NCI-H82 (cell line): ENCODE results near the gene DBNDD2.
A peak's percentile ranks its signal among the peaks of the same experiment; 100 is the strongest.

Experiments
- DNase-seq: peaks from one replicate; lab custom pipeline; 2025; lab: John Stamatoyannopoulos, UW

The DBNDD2 gene

DNA sequence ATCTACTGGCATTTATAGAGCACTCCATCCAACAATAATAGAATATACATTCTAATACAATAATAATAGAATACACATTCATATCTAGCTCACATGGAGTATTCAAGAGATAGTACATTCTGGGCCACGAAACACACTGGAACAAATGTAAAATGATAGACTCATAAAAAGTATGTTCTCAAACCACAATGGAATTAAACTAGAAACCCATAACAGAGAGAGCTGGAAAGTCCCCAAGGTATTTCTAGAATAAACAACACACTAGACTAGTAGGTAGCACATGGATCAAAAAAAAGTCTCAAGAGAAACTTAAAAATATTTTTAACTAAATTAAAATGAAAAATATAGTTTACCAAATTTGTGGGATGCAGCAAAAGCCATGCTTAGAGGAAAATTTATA lies 20.8 kb upstream of the DBNDD2 start:
- DNase-seq, result no peak

DNA sequence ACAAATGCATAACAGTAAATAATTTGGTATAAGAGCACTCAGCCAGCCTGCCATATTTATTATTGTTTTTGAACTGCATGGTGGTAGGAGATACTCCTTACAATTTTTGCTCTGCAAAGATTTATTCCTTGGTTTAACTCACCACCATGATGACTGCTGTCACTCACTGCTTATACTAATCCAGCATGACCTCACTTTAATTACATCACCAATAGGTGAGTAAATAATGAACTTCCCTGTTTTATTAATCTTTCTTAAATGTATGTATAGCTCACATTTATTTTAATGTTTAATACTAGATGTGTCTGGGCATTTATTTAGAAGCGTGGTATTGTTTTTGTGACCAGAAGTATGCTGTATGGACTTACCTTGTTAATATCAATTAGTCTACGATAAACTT lies 17.2 kb upstream of the DBNDD2 start:
- DNase-seq, result no peak

DNA sequence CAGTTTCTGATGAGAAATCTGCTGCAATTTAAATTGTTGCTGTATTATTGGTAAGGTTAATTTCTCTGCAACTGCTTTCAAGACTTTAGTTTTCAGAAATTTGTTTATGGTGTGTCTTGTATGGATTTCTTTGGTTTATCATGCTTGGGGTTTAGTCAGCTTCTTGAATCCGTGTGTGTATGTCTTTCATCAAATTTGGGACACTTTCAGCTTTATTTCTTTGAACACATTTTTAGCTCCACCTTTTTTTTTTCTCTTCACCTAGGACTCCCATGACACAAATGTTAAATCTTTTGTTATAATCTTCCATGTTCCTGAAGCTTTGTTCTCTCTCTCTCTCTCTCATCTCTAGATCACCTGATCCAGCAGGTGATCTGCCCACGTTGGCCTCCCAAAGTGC lies 16.5 kb upstream of the DBNDD2 start:
- DNase-seq, result no peak

DNA sequence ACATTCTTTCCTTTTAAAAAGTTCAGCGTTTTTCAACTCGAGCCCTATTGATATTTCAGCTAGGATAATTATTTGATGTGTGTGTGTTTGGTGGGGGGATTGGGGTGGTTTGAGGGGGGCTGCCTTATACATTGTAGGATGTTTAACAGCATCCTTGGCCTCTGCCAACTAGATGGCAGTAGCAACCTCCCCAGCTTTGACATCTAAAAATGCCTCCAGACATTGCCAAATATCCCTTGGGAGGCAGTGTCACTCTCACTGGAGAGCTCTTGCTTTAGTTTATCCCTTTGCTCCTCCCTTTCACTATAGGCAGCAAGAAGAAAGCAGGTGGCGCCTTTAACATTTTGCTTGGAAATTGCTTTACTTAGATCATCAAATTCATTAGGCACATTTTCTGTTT lies 15.4 kb upstream of the DBNDD2 start:
- peak; percentile 42 for DNase-seq

DNA sequence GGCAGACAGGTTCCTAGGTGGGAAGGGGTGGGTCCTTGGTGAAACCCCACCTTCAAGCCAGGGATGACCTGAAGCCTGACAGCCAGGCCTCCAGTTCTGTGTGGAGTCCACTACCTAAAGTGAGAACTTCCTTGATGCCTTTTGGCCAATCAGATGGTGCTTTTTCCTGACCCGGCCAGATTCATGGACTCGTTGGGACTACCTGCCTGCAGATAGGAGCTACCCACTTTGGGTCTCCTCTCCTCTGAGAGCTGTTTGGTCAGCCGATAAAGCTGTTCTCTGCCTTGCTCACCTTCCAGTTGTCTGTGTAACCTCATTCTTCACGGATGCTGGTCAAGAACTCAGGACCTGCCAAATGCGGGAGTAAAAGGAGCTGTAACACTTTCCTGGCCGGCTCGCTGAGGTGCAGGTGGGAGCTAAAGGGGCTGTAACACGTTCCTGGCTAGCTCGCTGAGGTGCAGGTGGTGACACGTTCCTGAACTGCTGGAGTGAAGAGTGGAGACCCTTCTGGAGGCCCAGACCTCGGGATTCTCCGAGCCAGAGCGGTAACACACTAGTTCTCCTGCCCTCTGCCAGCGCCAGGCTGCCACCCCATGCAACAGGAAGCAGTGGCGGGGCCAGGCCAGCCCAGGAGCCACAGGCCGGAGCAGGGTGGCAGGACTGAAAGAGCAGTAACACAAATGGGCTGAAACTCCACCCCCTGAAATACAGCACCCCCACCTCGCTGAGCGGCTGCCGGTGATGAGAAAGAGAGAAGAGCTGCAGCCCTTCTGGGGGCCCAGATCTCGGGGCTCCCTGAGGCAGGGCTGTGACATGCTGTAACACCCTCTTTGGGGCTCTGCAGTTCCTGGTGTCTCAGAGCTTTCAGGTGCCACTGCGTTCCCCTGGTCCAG lies 13.6 kb upstream of the DBNDD2 start:
- no peak for DNase-seq

DNA sequence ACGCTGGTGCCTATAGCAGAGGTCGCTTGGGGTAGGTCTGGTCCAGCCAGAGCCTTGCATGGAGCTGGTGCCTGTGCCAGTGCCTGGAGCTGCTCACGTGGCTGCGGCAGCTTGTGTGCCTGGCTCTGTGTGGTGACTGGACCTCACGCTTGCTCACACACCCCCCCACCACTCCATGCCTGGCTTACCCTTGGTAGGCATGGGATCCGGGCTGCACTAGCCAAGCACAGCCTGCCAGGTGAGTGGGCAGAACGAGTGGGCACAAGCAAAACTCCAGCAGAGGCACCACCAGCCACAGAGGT lies 13.0 kb upstream of the DBNDD2 start:
- DNase-seq, result no peak

DNA sequence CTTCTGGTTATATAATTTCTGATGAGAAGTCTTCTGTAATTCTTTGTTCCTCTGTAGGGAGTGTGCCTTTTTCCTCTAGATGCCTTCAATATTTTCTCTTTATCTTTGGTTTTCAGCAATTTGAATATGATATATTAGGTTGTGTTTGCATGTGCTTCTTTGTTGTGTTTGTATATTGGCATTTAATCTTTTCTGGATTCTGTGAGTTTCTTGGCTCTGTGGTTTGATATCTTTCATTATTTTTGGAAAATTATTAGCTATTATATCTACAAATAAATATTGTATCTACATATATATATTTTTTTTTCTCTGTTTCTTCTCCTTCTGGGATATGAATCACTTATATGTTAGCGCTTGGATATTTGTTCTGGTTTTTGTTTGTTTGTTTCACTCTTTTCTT lies 9.1 kb upstream of the DBNDD2 start:
- DNase-seq, result no peak

DNA sequence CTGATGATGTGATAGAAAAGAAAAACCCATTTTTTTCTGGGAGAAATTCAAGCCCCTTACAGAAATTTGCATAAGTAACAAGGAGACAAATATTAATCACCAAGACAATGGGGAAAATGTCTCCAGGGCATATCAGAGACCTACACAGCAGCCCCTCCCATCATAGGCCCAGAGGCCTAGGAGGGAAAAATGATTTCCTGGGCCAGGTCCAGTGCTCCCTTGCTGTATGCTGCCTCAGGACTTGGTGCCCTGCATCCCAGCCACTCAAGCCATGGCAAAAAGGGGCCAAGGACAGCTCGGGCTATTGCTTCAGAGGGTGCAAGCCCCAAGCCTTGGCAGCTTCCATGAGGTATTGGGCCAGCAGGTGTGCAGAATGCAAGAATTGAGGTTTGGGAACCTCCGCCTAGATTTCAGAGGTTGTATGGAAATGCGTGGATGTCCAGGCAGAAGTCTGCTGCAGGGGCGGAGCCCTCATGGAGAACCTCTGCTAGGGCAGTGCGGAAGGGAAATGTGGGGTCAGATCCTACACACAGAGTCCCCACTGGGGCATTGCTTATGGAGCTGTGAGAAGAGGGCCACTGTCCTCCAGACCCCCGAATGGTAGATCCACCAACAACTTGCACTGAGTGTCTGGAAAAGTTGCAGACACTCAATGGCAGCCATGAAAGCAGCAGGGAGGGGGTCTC lies 7.6 kb upstream of the DBNDD2 start:
- no peak for DNase-seq

DNA sequence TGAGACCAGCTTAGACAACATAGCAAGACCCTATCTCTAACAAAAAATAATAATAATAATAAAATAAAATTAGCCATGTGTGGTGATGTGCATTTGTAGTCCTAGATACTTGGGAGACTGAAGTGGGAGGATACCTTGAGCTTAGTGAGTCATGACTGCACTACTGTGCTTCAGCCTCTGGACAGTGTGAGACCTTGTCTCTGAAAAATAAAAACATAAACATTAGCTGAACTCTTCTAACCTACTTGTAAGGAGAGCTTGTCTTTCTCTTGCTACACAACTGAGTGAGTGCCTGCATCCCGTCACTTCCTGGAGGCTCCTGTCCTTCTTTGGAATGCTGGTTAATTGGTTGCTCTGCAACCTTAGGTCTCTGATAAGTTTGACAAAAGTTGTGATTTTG lies 5.1 kb upstream of the DBNDD2 start:
- no peak for DNase-seq

DNA sequence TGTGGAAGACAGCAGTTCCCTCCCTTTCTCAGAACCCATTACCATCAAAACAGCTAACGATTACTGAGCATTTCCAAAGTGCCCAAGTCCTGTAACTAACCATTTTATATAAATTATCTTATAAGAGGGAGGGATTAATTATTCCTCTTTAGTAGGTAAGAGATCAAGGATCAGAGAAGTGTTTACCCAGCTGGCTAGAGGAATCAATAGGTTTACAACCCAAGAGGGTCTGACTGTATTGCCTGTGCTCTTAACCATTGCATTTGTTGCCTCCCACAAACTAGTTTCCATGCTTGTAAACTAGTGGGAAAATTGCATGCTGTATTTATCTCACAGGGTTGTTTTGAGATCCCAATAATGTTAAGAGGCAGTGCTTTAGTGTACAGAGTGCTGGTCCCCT lies 3.7 kb upstream of the DBNDD2 start:
- DNase-seq, result peak; percentile 54

DNA sequence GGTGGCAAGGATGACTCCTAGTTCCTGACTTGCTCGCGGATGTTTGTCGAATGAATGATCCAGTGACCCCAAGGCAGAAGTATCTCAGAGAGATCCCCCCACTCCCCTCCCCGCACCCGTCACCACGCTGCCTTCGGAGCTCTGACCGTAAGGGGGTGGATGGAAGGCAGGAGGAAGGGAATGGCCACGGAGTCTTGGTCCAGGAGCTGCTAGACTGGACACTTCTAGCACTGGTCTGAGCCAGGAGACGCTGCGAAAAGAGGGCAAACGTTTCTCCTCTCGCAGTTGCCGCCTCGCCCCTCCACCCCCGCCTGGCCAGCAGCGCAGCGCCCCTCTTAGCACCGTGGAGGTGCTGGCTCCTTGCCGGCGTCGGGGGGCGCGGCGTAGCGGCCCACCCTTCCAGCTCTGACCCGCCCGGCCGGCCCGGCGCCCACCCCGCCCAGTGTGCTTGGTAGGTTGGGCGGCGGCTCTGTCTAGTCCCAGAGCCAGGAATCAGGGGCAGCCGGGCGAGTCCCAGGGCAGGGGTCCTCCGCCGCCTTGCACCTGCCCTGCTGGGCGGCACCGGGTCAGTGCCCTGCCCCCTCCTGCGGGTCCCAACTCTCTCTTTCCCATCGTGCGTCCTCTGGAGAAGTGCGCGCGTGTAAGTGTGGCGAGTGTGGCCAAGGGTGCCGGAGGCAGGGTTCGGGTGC lies 2.4 kb upstream of the DBNDD2 start:
- peak; percentile 45 for DNase-seq

DNA sequence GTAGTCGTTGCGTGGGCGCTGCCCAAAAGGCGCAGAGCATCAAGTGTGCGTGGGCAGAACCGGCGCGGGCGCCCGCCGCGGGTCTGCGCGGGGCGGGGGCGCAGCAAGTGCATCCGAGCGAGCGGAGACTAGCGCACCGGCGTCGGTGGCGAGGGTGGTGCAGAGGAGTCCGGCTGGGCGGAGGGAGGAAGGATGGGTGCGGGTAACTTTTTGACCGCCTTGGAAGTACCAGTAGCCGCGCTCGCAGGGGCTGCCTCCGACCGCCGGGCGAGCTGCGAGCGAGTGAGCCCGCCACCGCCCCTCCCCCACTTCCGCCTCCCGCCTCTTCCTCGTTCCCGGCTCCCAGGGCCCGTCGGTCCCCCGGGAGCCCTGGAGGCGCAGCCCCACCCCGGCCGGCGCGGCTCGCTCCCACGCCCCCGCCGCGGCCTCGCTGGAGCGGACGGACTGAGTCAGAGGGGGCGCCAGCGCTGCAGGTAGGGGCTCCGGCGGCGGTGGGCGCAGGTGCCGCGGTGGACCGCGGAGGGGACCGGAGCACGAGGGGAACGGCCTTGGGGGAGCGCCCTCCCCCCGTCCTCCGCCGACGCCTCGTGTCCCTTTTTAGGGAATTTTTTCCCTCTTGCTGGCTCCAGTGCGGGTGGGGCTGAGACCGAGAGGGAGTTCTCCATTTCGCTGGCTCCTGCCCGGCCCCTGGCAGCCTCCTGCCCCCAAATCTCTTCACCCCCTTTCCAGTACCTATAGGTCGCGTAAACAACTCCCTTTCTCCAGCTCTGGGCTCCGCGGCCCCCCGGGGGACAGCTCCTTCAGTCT lies 1.6 kb upstream of the DBNDD2 start:
- peak; percentile 82 for DNase-seq

DNA sequence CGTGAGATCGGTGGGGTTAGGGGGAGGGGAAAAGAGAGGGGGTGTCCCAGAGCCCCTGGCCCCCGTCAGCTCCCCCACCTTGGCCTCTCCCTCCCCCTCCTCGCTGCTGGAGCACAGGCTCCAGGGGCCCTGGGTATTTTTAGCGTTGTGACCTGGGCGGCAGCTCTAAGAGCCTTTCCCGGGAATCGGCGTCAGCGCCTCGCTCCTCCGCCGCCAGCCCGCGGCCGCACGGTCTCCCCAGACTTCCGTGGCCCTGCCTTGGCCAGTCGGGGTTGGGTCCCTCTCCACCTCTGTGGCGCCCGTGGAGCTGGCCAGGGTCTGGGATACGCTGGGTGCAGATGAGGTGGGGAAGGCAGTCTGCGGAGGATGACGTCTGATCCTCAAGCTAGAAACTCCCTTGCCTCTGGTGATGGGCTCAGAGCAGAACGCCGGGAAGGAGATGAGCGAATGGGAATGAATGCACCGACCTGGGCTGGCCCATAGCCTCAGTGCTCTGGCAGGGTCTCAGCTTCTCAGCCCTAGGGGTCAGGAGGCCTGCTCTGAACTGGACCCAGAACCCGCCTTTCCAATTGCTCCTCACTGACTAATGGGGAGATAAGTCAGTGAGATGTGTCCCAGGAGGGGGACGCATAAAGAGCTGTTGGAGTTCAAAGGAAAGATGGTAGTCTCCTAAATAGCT lies 883 bp upstream of the DBNDD2 start:
- peak; percentile 67 for DNase-seq

DNA sequence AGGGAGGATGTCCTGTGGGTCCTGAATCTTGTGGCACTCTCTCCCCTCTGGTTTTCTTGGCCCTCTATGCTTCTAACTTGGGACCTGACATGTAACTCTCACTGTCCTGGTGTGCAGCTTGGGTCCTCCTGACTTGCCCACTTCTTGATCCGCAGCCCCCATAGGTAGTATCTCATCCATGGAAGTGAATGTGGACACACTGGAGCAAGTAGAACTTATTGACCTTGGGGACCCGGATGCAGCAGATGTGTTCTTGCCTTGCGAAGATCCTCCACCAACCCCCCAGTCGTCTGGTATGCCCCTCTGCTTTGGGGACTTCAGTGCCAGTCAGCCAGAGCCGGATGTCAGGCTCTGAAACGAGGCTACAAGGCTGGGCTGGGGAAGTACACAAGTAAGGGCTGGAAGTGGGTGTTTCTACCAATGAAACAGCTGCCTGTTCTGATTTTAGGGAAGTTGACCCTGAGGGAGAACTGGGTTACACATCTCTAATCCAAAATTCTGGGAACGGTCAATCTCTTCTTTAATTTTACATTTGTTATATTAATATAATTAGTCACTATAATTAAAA lies 641 bp downstream of the DBNDD2 start:
- no peak for DNase-seq

DNA sequence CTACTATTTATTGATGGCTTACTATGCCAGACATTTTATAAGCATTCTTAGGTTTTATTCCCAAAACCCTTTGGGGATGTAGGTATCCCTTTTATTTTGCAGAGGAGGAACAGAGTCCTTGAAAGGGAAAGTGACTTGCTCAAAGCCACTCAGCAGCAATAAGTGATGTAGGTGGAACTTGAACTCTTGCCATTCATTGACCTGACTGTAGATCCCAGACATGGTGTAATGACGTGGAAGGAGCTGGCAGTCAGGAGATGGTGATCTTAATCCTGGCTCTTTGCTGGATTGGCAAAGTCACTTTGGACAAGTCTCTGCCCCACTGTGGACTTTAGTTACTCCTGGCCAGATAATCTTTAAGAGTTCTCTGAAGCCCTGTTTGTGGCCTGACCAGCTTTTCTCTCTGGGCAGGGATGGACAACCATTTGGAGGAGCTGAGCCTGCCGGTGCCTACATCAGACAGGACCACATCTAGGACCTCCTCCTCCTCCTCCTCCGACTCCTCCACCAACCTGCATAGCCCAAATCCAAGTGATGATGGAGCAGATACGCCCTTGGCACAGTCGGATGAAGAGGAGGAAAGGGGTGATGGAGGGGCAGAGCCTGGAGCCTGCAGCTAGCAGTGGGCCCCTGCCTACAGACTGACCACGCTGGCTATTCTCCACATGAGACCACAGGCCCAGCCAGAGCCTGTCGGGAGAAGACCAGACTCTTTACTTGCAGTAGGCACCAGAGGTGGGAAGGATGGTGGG lies 1.6 kb downstream of the DBNDD2 start:
- no peak for DNase-seq

DNA sequence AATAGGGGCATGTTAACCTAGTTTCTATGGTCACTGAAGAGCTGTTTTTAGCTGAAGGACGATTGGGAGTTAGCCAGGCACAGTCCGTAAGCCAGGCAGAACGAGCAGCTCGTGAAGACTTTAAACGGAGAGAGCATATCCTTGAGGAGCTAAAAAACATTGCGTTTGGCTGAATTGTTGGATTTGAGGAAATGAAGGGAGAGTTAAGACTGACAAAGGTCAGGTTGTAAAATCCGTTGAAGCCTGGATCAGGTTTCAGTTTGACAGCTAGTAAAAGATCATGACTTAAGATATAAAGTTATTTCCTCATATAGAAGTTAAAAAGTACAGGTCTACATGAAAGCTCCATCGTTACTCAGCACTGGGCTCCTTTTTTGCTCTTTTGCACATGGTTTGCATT lies 2.8 kb downstream of the DBNDD2 start:
- no peak for DNase-seq

DNA sequence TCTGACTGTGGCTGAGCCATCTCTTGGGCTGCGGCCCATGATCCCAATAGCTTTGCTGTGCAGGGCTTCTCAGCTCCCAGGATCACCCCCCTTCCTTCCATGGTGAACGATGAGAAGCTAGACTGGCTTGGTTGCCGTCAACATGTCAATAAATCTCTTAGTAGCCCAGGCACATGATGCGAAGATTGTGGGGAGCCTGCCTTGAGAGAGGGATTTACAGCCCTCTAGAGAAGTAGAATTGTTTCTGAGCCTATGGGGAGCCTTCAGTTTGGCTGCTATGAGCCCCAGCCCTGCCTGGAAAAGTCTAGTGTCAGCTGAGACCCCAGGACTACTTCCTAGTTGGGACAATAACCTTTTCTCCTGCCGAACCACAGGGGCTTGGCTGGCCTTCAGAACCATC lies 4.6 kb downstream of the DBNDD2 start:
- DNase-seq, result no peak

DNA sequence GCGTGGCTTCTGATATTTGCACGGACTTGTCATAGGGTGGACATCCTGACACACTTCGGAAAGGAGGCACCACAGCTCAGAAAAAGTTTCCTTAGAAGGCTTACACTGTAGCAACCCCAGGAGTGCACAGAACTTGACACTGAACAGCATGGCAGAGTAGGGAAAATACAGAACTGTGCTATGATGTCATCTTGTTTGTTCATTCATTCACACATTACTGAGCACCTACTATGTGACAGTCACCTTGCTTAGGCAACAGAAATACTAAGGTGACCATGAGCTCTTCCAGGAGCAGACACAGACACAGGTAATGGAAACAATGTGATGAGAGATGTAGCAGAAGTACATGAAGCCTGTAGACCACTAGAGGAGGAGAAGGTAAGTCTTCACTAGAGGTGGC lies 5.4 kb downstream of the DBNDD2 start:
- no peak for DNase-seq

DNA sequence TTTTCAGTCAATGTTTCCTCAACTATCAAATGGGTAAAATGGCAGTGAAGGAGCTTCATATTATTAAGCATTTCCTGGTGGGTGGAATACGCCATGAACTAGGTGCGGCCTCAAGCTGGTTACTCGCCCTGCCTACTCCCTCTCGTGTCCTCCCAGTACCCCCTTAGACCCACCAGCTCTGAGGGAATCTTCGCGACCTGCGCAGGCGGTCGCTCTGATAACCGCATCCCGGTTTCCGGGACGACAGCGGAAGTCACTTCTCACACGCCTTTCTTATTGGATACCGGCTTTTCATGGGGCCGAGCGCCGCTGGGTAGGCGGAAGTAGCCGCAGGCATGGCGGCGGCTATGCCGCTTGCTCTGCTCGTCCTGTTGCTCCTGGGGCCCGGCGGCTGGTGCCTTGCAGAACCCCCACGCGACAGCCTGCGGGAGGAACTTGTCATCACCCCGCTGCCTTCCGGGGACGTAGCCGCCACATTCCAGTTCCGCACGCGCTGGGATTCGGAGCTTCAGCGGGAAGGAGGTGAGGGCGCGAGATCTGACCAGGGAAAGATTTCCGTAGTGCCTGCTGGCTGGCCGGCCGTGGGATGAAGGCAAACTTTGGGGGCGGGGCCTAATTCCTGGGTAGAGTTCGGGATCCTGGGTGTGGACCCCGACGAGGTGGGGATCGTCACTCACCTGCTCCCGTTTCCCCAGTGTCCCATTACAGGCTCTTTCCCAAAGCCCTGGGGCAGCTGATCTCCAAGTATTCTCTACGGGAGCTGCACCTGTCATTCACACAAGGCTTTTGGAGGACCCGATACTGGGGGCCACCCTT lies 7.9 kb downstream of the DBNDD2 start, which contains the start of gene PIGT:
TSS of gene PIGT (plus strand) at position 320 of the 816 bp plus-strand sequence. CDS start at position 336, 16 bp downstream.
- DNase-seq, result peak; percentile 95

DNA sequence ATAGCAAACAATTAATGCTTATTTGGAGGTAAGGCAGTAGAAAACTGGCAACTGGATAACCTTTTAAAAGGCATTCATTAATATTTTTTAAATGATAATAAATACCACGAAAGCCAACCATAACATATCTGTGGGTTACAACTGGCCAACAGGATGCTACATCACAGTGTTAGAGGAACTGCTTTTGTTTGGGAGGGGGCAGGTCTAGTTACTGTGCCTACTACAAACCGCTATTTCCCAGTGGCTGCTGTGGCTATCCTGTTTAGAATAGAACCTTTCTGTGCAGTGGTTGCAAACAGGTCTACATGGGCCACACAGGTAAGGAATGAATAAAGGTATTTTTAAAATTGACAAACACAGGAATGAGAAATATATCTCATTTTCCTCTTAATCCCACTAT lies 8.8 kb downstream of the DBNDD2 start:
- no peak for DNase-seq
